ENCODE results near the gene STX16. TPM values are rescaled to one million over a fixed set of nuclear protein-coding genes. Genes with fewer than 3 reads are reported as not detected.

STX16 gene
- total RNA-seq, 2 experiments from 2014 or later, result 108 to 109 TPM

- CTCF ChIA-PET, result no interaction called here
- no peak for DNase-seq
- Mint-ChIP-seq H3K36me3 (ENCODE audit: low read depth) (peaks cover 54% of the 10 kb centered on the region), H3K9me3 (no peaks in the 10 kb centered on the region), H3K27ac (no peak overlapping the region), H3K4me1 (ENCODE audit: low read depth) (no peaks in the 10 kb centered on the region), H3K27me3 (no peaks in the 10 kb centered on the region), H3K4me3 (no peak overlapping the region)
- TF ChIP-seq, protein P1, sequence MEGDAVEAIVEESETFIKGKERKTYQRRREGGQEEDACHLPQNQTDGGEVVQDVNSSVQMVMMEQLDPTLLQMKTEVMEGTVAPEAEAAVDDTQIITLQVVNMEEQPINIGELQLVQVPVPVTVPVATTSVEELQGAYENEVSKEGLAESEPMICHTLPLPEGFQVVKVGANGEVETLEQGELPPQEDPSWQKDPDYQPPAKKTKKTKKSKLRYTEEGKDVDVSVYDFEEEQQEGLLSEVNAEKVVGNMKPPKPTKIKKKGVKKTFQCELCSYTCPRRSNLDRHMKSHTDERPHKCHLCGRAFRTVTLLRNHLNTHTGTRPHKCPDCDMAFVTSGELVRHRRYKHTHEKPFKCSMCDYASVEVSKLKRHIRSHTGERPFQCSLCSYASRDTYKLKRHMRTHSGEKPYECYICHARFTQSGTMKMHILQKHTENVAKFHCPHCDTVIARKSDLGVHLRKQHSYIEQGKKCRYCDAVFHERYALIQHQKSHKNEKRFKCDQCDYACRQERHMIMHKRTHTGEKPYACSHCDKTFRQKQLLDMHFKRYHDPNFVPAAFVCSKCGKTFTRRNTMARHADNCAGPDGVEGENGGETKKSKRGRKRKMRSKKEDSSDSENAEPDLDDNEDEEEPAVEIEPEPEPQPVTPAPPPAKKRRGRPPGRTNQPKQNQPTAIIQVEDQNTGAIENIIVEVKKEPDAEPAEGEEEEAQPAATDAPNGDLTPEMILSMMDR (IDR thresholded peaks at IDR 0.05), result no peak
- POLR2A ChIA-PET, result no interaction called here
- intact Hi-C loops (cut with micrococcal nuclease), result no loop called here
- no peak for ATAC-seq
Measured at GRCh38 chr20:58675641-58676040, 24.6 kb downstream of the STX16 start.

GRCh38 chr20:58676161-58676560, 25.1 kb downstream of the STX16 start:
- ChIA-PET CTCF (interaction anchor here (1.1 to 1.5 kb wide), 4 partner anchors 17 to 195 kb away, joined by 3 to 7 read pairs (median 3); partner anchors contain the start of gene STX16), POLR2A (interaction anchor here (0.7 to 1.1 kb wide), 2 partner anchors 10 to 16 kb away, joined by 3 to 6 read pairs; no protein-coding TSS in a partner anchor)
- ATAC-seq (no peak), DNase-seq (no peak)
- intact Hi-C loops (cut with micrococcal nuclease), result no loop called here
- peaks cover 56% of the 10 kb centered on the region for H3K36me3 Mint-ChIP-seq (ENCODE audit: low read depth)
- H3K4me3 Mint-ChIP-seq, result no peak overlapping the region
- H3K4me1 Mint-ChIP-seq (ENCODE audit: low read depth), result no peaks in the 10 kb centered on the region
- no peaks in the 10 kb centered on the region for H3K9me3 Mint-ChIP-seq
- TF ChIP-seq, protein P1 (IDR thresholded peaks at IDR 0.05), result no peak
- H3K27me3 Mint-ChIP-seq, result no peaks in the 10 kb centered on the region
- no peak overlapping the region for H3K27ac Mint-ChIP-seq

DNA sequence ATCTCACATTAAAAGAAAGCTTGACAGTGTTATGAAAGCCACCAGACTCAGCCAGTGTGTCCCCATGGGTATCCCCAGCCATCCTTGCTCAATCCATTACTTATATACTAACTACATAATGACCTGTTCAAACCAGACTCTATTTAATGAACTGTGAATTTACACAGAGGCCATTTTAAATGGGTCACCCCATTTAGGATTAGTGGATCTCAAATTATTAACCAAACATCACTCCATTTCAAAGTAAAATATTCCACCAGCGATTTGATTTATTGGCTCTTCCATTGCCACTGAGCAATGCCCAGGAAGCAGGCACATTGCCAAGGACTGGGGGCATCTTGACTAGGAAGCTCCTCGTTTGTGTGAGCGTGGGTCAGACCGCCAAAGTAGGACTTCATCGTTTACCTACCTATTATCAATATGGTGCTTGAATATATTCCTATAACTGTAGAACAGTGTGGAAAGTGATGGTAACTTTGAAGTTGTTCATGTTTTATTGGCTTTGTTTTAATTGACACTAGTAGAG, 26.1 kb downstream of the STX16 start:
- TF ChIP-seq, protein P1 (IDR thresholded peaks at IDR 0.05), result no peak
- CTCF ChIA-PET, result interaction anchor here (1.1 to 1.5 kb wide), 4 partner anchors 18 to 196 kb away, joined by 3 to 7 read pairs (median 3); partner anchors contain the start of gene STX16
- intact Hi-C loops (cut with micrococcal nuclease), result no loop called here
- POLR2A ChIA-PET, result interaction anchor here (0.7 to 1.4 kb wide), 6 partner anchors 10 to 83 kb away, joined by 3 to 6 read pairs (median 4); no protein-coding TSS in a partner anchor
- ATAC-seq (no peak), DNase-seq (no peak)
- Mint-ChIP-seq H3K36me3 (ENCODE audit: low read depth) (peaks cover 57% of the 10 kb centered on the region), H3K27ac (no peak overlapping the region), H3K4me3 (no peak overlapping the region), H3K27me3 (no peaks in the 10 kb centered on the region), H3K4me1 (ENCODE audit: low read depth) (no peaks in the 10 kb centered on the region), H3K9me3 (no peaks in the 10 kb centered on the region)

- Mint-ChIP-seq H3K36me3 (ENCODE audit: low read depth) (peaks cover 55% of the 10 kb centered on the region), H3K27me3 (no peaks in the 10 kb centered on the region), H3K4me1 (ENCODE audit: low read depth) (no peaks in the 10 kb centered on the region), H3K4me3 (no peak overlapping the region), H3K27ac (no peak overlapping the region), H3K9me3 (no peaks in the 10 kb centered on the region)
- POLR2A ChIA-PET, result interaction anchor here (1.2 to 1.4 kb wide), 2 partner anchors 10 to 16 kb away, joined by 4 read pairs; no protein-coding TSS in a partner anchor
- TF ChIP-seq, protein P1 (IDR thresholded peaks at IDR 0.05), result no peak
- intact Hi-C loops (cut with micrococcal nuclease), result no loop called here
- DNase-seq, result no peak
- no peak for ATAC-seq
- CTCF ChIA-PET, result interaction anchor here (1.5 kb wide), 1 partner anchor 27 kb away, joined by 3 read pairs; the partner anchor contains the start of gene STX16
Measured at GRCh38 chr20:58677808-58678207, 26.7 kb downstream of the STX16 start.

GRCh38 chr20:58678806-58679205, 27.7 kb downstream of the STX16 start:
- ChIA-PET POLR2A (no interaction called here), CTCF (no interaction called here)
- DNase-seq (no peak), ATAC-seq (no peak)
- intact Hi-C loops (cut with micrococcal nuclease), result no loop called here
- Mint-ChIP-seq H3K4me3 (no peak overlapping the region), H3K4me1 (ENCODE audit: low read depth) (no peaks in the 10 kb centered on the region), H3K9me3 (no peaks in the 10 kb centered on the region), H3K27me3 (no peaks in the 10 kb centered on the region), H3K36me3 (ENCODE audit: low read depth) (peaks cover 49% of the 10 kb centered on the region), H3K27ac (no peak overlapping the region)
- TF ChIP-seq, protein P1 (IDR thresholded peaks at IDR 0.05), result no peak

All from activated CD8-positive, alpha-beta T cell treated with anti-CD3 and anti-CD28 coated beads for 36 hours (primary cell).